ENCODE data around the gene BOLA2B.

DNA sequence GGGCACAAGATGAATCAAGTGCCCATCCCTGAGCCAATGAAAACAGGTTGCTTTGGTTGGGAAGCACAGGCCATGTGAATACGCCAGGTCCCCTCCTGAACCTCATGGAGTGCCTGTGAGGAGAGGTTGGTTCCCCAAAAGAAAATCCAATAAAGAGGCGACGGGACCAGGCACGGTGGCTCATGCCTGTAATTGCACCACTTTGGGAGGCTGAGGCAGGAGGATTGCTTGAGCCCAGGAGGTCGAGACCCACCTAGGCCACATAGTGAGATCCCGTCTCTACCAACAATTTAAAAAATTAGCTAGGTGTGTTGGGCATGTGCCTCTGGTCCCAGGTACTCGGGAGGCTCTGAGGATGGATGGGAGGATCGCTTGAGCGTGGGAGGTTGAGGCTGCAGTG is 13.5 kb downstream of the BOLA2B start:
- TF ChIP-seq EZH2 (IDR thresholded peaks at IDR 0.05; ENCODE audit: borderline replicate concordance, low read length), result no peak
- TF ChIP-seq, protein P1, sequence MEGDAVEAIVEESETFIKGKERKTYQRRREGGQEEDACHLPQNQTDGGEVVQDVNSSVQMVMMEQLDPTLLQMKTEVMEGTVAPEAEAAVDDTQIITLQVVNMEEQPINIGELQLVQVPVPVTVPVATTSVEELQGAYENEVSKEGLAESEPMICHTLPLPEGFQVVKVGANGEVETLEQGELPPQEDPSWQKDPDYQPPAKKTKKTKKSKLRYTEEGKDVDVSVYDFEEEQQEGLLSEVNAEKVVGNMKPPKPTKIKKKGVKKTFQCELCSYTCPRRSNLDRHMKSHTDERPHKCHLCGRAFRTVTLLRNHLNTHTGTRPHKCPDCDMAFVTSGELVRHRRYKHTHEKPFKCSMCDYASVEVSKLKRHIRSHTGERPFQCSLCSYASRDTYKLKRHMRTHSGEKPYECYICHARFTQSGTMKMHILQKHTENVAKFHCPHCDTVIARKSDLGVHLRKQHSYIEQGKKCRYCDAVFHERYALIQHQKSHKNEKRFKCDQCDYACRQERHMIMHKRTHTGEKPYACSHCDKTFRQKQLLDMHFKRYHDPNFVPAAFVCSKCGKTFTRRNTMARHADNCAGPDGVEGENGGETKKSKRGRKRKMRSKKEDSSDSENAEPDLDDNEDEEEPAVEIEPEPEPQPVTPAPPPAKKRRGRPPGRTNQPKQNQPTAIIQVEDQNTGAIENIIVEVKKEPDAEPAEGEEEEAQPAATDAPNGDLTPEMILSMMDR (conservative IDR thresholded peaks at IDR 0.05 in 1 of 2, IDR thresholded peaks at IDR 0.05 in 1 of 2; ENCODE audit: extremely low read depth in 1 of 2, insufficient read depth in 1 of 2, low read depth in 1 of 2, low read length in 2 of 2), result no peak
